HepG2 (cell line): ENCODE measurements around the gene PSMB2. TPM values are rescaled to one million over a fixed set of nuclear protein-coding genes. Genes with fewer than 3 reads are reported as not detected.

Experiments
- ARID3A ChIP-seq: IDR thresholded peaks from 2 replicates; pipeline ENCODE4 v1.6.1; 2012; ENCODE audit warnings: low read depth, low read length, improper control_type of control experiment
- ARID4A ChIP-seq: sonication (generic); formaldehyde crosslinking; IDR thresholded peaks from 2 replicates; pipeline ENCODE4 v1.5.0; 2020; ENCODE audit warnings: mild to moderate bottlenecking, missing genetic modification reagents, borderline replicate concordance
- FOXC1 ChIP-seq: sonication (generic); formaldehyde crosslinking; IDR thresholded peaks from 2 replicates; pipeline ENCODE4 v1.8.0; 2022; ENCODE audit warnings: mild to moderate bottlenecking, missing genetic modification reagents, borderline replicate concordance
- HIC2 ChIP-seq: sonication (generic); formaldehyde crosslinking; IDR thresholded peaks from 2 replicates; pipeline ENCODE4 v1.9.0; 2022; ENCODE audit warnings: low read depth, missing genetic modification reagents
- IKZF1 ChIP-seq: fragments of 450-650 bp; IDR thresholded peaks from 2 replicates; pipeline ENCODE4 v1.7.1; 2016
- JUND ChIP-seq: sonication (generic); formaldehyde crosslinking; IDR thresholded peaks from 2 replicates; pipeline ENCODE4 v1.8.0; 2022; ENCODE audit warnings: mild to moderate bottlenecking, missing genetic modification reagents
- NFYB ChIP-seq: sonication (generic); formaldehyde crosslinking; IDR thresholded peaks from 2 replicates; pipeline ENCODE4 v1.4.0; 2020; ENCODE audit warnings: missing genetic modification reagents
- RERE ChIP-seq: IDR thresholded peaks from 2 replicates; pipeline ENCODE4 v1.6.1; 2016; ENCODE audit warnings: low read depth, missing genetic modification reagents, missing compliant biosample characterization
- RFX5 ChIP-seq: IDR thresholded peaks from 2 replicates; pipeline ENCODE4 v1.6.1; 2011; ENCODE audit warnings: low read depth, low read length, improper control_type of control experiment
- SSRP1 ChIP-seq: IDR thresholded peaks from 2 replicates; pipeline ENCODE4 v1.6.1; 2016; ENCODE audit warnings: control low read depth
- STAG1 ChIP-seq: sonication (generic); formaldehyde crosslinking; IDR thresholded peaks from 2 replicates; pipeline ENCODE4 v1.4.0; 2020; ENCODE audit warnings: missing genetic modification reagents
- TSC22D2 ChIP-seq: sonication (generic); formaldehyde crosslinking; IDR thresholded peaks from 2 replicates; pipeline ENCODE4 v1.5.1; 2020; ENCODE audit warnings: missing genetic modification reagents, mild to moderate bottlenecking, borderline replicate concordance
- ZKSCAN8 ChIP-seq: IDR thresholded peaks from 2 replicates; pipeline ENCODE4 v1.6.1; 2016; ENCODE audit warnings: borderline replicate concordance, missing genetic modification reagents, missing compliant biosample characterization
- ZNF331 ChIP-seq: sonication (generic); formaldehyde crosslinking; IDR thresholded peaks from 2 replicates; pipeline ENCODE4 v1.4.0; 2020; ENCODE audit warnings: missing genetic modification reagents
- ZNF335 ChIP-seq: sonication (generic); formaldehyde crosslinking; IDR thresholded peaks from 2 replicates; pipeline ENCODE4 v1.4.0; 2020; ENCODE audit warnings: missing genetic modification reagents
- ZSCAN31 ChIP-seq: sonication (generic); formaldehyde crosslinking; IDR thresholded peaks from 2 replicates; pipeline ENCODE4 v1.5.0; 2020; ENCODE audit warnings: low read depth, mild to moderate bottlenecking, missing genetic modification reagents
- polyA plus RNA-seq, 8 experiments: library from polyadenylated mRNA; depleted of rRNA in 3 of 8; stranded (reverse) in 7 of 8; unstranded in 1 of 8; fragments of >200 nt; fragmentation: Illumina TruSeq in 4 of 8; extraction: Trizol in 4 of 8; gene quantifications; 2 replicates each; pipeline versions ENCODE4 v1.2.1 to v1.2.3, GENCODE V29; 2011 to 2016; ENCODE audit warnings: low read depth in 4 of 8, missing spikeins in 1 of 8, mixed read lengths in 1 of 8; ENCODE audit not compliant: insufficient read depth in 1 of 8
- total RNA-seq, 5 experiments: library from RNA; depleted of rRNA; stranded (reverse); fragments of >200 nt; fragmentation: Illumina TruSeq; extraction: Trizol; gene quantifications; 2 replicates each; pipeline ENCODE4 v1.2.3, GENCODE V29; 2016; ENCODE audit warnings: low read depth in 1 of 5

PSMB2 gene
- total and polyA plus RNA-seq, 2 of the 13 experiments (the other 11 are each of a cell fraction or from before 2014, with no cell fraction given), result 60.6 to 62.2 TPM

- TF ChIP-seq ARID4A (CRISPR knock-in tag) (peak; percentile 96), NFYB (CRISPR knock-in tag) (peak; percentile 46), ZSCAN31 (CRISPR knock-in tag) (peak; percentile 81), ZNF331 (peak; percentile 90), TSC22D2 (CRISPR knock-in tag) (no peak), HIC2 (CRISPR knock-in tag) (no peak), FOXC1 (CRISPR knock-in tag) (no peak), ARID3A (no peak), SSRP1 (no peak), ZNF335 (no peak; the same call in 1 of the 2 replicates), STAG1 (CRISPR knock-in tag) (no peak), RERE (CRISPR knock-in tag) (no peak), IKZF1 (no peak), JUND (no peak), RFX5 (no peak), ZKSCAN8 (CRISPR knock-in tag) (peak; percentile 62; the same call in 1 of the 2 replicates)
These were observed at the start of gene PSMB2 (continued) for GRCh38 chr1:35641233-35641866.
